GM12878 (cell line): ENCODE results near the gene IFRD2.

Experiments
- CEBPZ ChIP-seq: fragments of 150-350 bp; IDR thresholded peaks from 2 replicates; pipeline ENCODE4 v1.6.1; 2016; ENCODE audit warnings: low read depth, low read length
- EZH2 ChIP-seq: IDR thresholded peaks from 2 replicates; pipeline ENCODE4 v1.6.1; 2012; ENCODE audit warnings: low read depth, mild to moderate bottlenecking, control low read depth, inconsistent platforms, low read length, borderline replicate concordance; ENCODE audit not compliant: control insufficient read depth
- MXI1 ChIP-seq: fragments of 150-350 bp; IDR thresholded peaks from 2 replicates; pipeline ENCODE4 v1.6.1; 2011; ENCODE audit warnings: low read depth, mild to moderate bottlenecking, inconsistent platforms, low read length, improper control_type of control experiment
- PBX3 ChIP-seq: IDR thresholded peaks from 2 replicates; pipeline ENCODE4 v1.6.1; 2011; ENCODE audit warnings: mild to moderate bottlenecking, low read depth, low read length, moderate library complexity; ENCODE audit not compliant: insufficient replicate concordance
- RAD21 ChIP-seq: IDR thresholded peaks from 2 replicates; pipeline ENCODE4 v1.6.1; 2011; ENCODE audit warnings: mild to moderate bottlenecking, low read depth, low read length, moderate library complexity; ENCODE audit not compliant: insufficient read depth
- RELA ChIP-seq: fragments of 450-650 bp; IDR thresholded peaks from 2 replicates; pipeline ENCODE4 v1.8.0; 2014; ENCODE audit warnings: borderline replicate concordance; ENCODE audit not compliant: partially characterized antibody
- YY1 ChIP-seq: IDR thresholded peaks from 2 replicates; pipeline ENCODE4 v1.6.1; 2011; ENCODE audit warnings: low read depth, mild to moderate bottlenecking, low read length
- ZNF274 ChIP-seq: IDR thresholded peaks from one replicate; pipeline ENCODE4 v1.8.0; 2011; ENCODE audit not compliant: insufficient read length, insufficient read depth
- TF ChIP-seq, protein P1 (sequence below), 3 experiments: IDR thresholded peaks in 2 of 3; conservative IDR thresholded peaks in 1 of 3; 2 replicates each; pipeline ENCODE4 v1.5.1; 2011; ENCODE audit warnings: low read depth in 3 of 3, low read length in 3 of 3, mild to moderate bottlenecking in 3 of 3, control low read depth in 2 of 3, moderate library complexity in 2 of 3, inconsistent platforms in 1 of 3, mixed read lengths in 1 of 3; ENCODE audit not compliant: control insufficient read depth in 2 of 3, insufficient read depth in 1 of 3; ENCODE audit errors: extremely low read depth in 1 of 3

GRCh38 chr3:50319181-50319893 lies 27.1 kb upstream of the IFRD2 start:
- no peak for TF ChIP-seq RELA
- TF ChIP-seq ZNF274, result no peak
- TF ChIP-seq RAD21, result no peak
- TF ChIP-seq MXI1, result no peak
- TF ChIP-seq, protein P1, sequence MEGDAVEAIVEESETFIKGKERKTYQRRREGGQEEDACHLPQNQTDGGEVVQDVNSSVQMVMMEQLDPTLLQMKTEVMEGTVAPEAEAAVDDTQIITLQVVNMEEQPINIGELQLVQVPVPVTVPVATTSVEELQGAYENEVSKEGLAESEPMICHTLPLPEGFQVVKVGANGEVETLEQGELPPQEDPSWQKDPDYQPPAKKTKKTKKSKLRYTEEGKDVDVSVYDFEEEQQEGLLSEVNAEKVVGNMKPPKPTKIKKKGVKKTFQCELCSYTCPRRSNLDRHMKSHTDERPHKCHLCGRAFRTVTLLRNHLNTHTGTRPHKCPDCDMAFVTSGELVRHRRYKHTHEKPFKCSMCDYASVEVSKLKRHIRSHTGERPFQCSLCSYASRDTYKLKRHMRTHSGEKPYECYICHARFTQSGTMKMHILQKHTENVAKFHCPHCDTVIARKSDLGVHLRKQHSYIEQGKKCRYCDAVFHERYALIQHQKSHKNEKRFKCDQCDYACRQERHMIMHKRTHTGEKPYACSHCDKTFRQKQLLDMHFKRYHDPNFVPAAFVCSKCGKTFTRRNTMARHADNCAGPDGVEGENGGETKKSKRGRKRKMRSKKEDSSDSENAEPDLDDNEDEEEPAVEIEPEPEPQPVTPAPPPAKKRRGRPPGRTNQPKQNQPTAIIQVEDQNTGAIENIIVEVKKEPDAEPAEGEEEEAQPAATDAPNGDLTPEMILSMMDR (IDR thresholded peaks at IDR 0.05 in 2 of 3, conservative IDR thresholded peaks at IDR 0.05 in 1 of 3; ENCODE audit: control insufficient read depth in 2 of 3, extremely low read depth in 1 of 3, insufficient read depth in 1 of 3, low read depth in 3 of 3, low read length in 3 of 3), result no peak
- no peak for TF ChIP-seq PBX3
- no peak for TF ChIP-seq EZH2
- no peak for TF ChIP-seq YY1
- TF ChIP-seq CEBPZ, result no peak
